Jurkat, Clone E6-1 (cell line): ENCODE results near the gene RSRC1. TPM values are rescaled to one million over a fixed set of nuclear protein-coding genes. Genes with fewer than 3 reads are reported as not detected.
"Not testable (repeated sequence)": the region's sequence is repeated elsewhere in the genome, so short reads cannot be mapped to it uniquely, and the experiment has no call there.

Source experiments
- DNase-seq: peaks from one replicate; pipeline ENCODE4 v3.0.0-alpha.2; 2011; ENCODE audit warnings: low read depth, low spot score
- H3K4me3 ChIP-seq: 2 replicates; pipeline ENCODE4 v1.5.1; 2011; ENCODE audit warnings: mild to moderate bottlenecking, low read length, control low read depth, moderate library complexity
- polyA plus RNA-seq: library from polyadenylated mRNA; unstranded; fragments of >200 nt; gene quantifications from one replicate; pipeline ENCODE4 v1.2.1, GENCODE V29; 2012; ENCODE audit warnings: missing spikeins; ENCODE audit not compliant: insufficient read length, insufficient read depth

Gene RSRC1, protein sequence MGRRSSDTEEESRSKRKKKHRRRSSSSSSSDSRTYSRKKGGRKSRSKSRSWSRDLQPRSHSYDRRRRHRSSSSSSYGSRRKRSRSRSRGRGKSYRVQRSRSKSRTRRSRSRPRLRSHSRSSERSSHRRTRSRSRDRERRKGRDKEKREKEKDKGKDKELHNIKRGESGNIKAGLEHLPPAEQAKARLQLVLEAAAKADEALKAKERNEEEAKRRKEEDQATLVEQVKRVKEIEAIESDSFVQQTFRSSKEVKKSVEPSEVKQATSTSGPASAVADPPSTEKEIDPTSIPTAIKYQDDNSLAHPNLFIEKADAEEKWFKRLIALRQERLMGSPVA
- 57.8 TPM for polyA plus RNA-seq

DNA sequence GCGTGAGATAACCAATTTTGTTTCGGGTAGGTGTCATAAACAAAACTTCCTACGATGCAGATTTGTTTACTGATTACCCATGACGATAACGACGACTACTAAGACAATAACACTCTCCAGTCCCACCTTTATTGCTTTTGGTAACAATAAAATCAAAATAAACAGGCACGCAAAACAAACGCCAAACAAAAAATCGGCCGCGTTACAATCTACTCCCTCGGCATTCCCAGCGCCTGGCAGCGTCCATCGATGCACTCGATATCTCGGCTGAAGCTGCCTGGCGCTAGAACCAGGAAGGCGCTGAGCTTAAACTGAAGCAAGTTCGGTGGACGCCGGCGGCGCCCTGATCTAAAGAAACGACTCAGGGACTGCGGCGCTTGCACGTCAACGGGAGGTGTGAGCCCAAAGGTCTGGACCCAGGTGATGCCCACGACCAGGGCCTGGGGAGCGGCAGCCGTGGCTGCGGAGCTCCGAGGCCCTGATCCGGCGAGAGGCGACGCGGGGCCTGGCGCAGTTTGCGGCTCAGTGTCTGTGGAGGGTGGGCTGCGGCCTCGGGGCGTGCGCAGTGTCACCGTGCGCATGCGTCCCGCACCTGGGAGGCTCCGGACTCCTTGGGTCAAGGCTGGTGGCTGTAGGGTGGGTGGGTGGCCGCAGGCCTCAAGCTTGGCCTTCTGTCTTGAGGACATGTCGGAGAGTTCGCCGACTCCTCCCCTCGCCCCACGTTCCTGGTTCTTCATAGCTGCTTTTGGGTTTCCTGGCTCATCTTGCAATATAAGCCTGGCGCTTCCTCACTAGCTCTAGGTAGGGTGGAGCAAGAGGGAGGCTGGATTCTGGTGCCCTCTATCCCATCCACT, at the start of gene RSRC1:
Gene RSRC1, plus strand, starts transcription at position 286 of the 854 bp plus-strand sequence. CDS start 12,016 bp downstream, outside the sequence.
- H3K4me3 ChIP-seq, result peak within 1 kb of the TSS; percentile 92
- DNase-seq, result peak; percentile 82

DNA sequence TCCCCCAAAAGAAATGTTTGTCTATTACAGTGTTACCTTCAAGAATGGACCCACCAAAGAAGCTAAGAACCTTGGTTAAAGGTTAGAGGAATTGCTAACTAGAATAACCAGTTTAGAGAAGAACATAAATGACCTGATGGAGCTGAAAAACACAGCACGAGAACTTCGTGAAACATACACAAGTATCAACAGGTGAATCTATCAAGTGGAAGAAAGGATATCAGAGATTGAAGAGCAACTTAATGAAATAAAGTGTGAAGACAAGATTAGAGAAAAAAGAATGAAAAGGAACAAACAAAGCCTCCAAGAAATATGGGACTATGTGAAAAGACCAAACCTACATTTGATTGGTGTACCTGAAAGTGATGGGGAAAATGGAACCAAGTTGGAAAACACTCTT, 44.3 kb upstream of the RSRC1 start:
- H3K4me3 ChIP-seq, DNase-seq: not testable (repeated sequence)

DNA sequence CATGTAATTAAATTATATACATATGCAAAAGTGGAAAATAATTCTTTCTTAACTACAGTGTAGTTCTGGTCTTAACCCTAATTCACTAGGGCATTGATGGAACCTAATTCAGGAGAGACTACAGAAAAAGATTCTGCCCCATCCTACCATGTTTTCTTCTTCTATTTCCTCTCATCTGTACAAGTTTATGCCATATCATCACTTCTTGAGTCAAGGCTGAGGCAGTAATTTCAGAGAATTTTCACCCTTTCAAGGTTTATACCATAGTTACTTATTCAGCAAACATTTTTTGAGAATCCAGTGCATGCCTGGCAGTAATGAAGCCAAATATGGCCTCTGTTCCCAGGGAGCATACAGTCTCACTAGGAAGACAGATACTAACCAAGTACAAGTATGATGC, 37.1 kb upstream of the RSRC1 start:
- no peak for DNase-seq
- H3K4me3 ChIP-seq, result no peak overlapping the region

DNA sequence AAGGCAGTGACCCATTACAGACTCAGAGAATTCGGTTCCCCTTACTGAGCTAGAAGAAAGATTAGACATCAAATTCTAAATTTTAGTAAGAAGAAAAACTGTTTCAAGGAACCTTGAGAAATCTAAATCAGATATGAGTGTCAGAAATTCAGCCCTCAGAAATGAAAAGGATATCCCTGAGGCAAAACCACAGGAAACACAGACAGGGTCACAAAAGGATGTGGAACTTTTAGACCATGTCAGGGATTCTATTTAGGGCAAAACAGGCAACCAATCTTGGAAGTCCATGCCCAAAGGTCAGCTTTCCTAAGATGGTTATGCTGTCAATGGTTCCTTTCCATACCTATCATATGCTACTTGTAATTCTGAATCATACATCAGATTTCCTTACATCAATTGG, 35.3 kb upstream of the RSRC1 start:
- no peak for DNase-seq
- H3K4me3 ChIP-seq, result no peak overlapping the region

DNA sequence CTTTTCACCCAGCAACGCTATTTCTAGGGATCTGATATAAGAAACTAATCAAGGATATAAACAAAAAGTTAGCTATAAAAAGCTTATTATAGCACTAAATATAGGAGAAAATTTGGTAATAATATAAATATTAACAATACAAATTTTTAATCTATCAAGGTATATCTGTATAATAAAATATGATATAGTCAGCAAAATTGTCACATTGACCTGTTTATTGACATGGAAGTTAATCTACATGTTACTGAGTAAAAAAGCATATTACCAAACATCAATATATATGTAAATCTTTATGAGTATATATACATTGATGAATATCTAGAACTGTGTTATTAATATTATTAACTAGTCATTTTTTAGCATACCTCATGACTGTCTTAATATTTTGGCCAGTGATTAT, 30.3 kb upstream of the RSRC1 start:
- no peak for DNase-seq
- H3K4me3 ChIP-seq, result no peak overlapping the region

DNA sequence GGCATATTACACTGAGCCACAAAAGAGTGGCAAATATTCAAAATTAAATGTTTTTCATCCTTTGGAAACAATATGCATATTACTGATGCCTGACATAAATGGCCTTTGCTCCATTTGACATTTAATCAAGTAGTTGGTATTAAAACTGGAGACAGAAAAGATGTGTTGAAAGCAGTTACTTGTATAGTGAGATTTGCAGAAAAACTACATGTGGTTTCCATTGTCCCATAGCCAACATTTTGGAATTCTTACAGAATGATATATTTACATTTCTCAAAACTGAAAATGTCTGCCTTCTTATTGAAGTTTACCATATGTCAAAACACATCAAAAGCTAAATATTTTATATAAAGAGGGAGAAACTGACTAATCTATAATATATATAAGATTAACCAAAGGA, 25.2 kb upstream of the RSRC1 start:
- no peak overlapping the region for H3K4me3 ChIP-seq
- DNase-seq, result no peak

DNA sequence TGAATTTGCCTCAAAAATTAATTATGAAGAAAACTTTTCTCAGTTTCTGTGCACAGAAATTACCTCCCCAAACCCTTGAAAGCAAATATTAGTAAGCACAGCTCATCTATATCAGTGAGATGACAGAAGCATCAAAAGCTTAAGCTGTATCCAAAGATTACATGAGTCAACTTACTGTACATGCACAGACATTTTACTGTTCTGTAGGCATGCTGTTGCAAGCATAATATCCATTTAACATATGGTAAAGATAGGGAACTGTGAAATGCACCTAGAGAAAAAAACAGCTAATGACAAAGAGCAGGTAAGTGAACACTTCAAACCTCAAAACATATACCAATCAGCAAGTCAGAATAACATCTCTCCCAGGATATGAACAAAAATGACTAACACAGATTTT, 24.5 kb upstream of the RSRC1 start:
- H3K4me3 ChIP-seq, result no peak overlapping the region
- DNase-seq, result no peak

DNA sequence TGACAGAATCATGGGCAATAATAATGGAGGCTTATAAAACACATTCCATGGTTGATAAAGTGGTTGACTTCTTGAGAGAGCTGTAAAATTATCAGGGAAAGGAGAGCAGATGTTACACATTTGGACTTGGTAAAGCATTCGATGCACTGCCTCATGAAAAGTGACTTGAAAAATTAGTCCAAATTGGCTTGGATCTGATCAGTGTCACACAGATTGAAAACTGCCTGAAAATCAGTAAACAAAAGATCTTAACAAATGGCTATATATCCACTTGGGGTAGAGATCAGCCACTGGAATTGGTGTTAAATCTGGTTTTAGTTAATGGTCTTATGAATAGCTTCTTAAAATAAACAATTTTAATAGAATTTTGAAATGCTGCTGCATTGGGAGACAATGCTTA, 24.0 kb upstream of the RSRC1 start:
- no peak for DNase-seq

DNA sequence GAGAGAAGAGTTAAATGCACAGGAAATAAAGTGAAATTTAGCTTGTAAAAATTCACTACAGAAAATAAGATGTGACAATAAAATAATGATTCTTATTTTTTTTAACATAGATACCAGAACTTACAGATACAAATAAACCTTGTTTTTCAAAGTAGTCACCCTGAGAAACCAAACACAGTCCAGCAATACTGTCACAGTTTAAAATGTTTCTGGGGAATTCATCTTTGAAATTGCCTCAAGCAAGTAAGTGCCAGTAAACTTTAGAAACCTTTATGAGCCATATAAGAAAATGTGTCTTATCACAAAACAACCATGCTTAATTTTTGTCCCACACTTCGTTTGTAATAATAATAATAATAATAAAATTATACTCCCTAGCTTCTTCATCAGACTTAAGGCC, 23.5 kb upstream of the RSRC1 start:
- H3K4me3 ChIP-seq, result no peak overlapping the region
- DNase-seq, result no peak

More for the DNA sequence above, 24.0 kb upstream of the RSRC1 start:
- H3K4me3 ChIP-seq, result no peak overlapping the region

DNA sequence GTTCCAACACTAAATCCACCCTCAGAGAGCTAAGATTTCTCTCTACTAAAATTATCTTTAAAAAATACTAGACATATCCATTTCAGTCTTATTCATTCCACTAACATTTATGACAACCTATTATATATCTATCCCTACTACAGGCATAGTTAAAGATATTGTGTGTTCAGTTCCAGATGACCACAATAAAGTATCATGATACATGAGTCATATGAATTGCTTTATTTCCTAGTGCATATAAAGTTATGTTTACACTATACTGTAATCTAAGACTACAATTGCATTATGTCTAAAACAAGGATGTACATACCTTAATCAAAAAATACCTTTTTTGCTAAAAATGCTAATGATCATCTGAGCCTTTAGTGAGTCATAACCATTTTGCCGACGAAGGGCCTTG, 23.1 kb upstream of the RSRC1 start:
- no peak for DNase-seq
- H3K4me3 ChIP-seq, result no peak overlapping the region

DNA sequence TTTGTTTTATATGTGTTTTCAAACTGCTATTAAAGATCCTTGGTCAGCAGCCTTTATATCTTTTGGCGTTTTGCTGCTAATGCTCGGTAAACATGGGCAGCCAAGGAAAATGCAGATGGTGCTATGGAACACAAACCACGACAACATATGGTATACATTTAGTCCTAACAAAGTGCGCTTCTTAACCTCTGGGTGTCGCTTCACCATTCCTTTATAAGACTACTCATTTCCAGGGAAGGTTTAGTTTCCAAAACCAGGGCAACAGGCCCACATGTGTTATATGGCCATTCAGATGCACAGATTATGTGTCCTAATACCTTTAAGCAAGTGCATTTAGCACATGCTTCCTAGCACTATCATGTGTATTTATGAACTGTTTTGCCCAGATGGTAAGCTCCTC, 18.4 kb upstream of the RSRC1 start:
- H3K4me3 ChIP-seq, result no peak overlapping the region
- DNase-seq, result no peak

DNA sequence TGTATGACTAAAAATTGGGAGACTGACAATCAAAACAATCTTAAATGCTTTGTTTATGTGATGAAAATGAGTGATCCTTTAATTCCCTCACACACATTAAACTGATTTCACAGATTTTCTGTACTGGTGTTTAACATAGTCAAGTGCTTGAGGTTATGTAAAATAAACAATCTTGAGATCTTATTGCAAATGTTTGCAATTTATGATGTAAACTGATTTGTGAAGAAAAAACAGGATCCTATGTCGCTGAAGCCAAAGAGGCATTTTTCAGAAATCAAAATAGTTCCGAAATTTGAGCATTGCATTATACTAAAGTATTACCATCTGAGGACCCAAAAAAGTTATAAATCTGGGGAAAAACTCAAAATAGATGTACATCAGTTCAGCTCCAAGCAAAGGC, 16.4 kb upstream of the RSRC1 start:
- DNase-seq, result no peak
- no peak overlapping the region for H3K4me3 ChIP-seq

DNA sequence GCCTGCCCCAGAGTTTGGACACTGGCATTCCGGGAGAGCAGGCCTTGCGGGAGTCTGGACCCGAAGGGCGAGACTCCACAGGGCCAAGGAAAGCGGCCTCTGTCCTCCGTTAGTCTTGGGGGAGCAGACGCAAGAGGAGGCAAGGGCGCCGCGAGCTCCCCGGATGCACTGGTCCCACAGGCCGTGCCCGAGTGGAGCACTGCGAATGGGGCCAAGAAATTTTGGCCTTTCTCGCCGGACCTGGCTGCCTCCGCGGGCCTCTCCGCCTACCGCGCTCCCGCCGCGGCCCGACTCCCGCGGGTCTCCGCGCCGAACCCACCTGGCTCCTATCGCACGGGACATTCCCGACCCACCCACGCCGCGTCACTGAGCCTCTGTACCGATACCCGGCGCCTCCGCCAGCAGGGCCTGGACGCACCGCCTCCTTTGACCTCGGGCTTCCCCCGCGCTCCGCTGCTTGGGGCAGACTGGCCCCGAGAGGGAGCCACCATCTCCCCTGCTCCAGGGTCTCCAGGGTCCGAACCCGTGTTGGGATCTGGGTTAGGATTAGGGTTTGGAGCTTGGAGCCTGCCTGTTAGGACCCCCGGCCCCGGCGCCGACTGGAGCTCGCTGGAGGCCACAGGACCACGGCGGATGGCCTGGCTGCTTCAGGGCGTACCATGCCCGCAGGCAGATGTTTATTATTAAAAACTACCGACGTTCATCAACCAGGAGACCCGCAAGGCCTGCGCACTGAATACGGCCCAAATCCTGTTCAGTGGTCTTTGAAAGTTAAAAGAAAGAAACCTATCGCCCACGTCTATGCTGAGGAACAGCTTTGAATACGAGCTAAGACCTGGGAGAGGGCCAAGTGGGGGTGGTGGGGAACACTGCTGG, 15.4 kb upstream of the RSRC1 start:
- H3K4me3 ChIP-seq, result no peak overlapping the region
- no peak for DNase-seq

DNA sequence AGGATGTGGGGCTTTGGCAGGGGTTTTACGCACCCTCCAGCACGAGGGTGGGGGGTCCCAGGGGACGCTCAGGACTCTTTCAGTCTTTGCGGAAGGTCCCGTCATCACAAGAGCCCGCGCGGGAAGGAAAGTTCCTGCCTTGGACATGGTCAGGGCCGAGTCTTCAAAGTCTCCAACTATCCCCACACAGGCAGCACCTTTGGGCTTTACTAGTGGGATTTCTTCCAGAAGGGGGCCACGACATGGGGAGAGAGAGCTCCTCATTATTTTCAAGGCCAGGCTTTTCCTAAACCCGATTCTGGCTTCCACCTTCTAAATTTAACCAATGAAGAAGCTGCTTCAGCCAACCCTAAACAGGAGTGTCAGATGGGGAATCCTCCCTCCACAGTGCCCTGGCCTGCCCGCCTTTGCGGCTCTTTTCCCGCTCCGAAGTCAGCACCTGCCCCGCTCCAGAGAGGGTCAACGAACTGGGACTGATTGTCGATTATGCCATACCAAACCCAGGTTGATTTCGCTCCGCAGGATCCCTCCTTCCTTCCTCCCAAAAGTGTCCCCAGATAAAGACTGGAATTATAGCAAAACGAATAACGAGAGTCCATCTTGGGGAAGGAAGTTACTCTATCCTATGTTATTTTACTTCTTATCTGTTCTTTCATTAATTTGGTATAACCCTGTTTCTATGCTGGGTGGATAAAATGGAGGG, 14.6 kb upstream of the RSRC1 start:
- H3K4me3 ChIP-seq, result no peak overlapping the region

DNA sequence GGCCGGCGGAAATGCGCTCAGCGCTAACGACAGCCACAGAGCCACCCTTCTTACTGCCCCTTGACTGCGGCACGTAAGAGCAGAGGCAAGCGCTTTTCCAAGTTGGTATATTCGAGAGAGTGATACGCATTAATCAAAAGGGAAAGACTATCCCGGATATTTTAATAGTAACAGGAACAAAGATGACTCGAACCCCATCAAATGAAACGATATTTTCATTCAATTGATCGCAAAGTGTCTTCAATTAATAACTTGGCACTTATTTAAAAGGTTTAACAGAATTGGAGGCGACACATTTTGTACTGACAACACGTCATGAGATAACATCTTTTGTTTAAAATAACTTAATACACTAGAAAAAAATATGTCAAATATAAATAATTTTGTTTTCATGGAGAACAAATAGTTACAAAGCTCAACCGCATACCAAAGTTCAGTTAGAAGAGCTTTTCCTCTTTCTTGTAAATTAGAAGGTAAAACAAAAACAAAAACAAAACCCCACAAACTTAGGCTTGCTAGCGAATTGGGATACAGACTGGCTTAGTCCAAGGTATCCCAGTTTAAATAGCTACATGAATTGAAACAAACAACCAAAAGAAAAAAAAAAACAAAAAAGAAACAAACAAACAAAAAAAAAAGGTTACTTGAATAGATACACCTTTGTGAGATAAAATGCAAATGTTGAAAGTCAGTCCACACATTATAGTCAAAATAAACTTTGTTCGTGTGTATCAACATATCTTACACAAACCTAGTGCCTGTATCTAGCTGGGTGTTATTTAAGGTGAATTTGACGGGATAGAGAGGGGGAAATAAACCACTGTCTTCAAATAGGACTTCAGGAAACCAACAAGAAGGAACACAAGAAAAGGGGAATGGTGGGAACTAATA, 13.8 kb upstream of the RSRC1 start:
- no peak for DNase-seq
- no peak overlapping the region for H3K4me3 ChIP-seq

More for the DNA sequence above, 14.6 kb upstream of the RSRC1 start:
- no peak for DNase-seq

DNA sequence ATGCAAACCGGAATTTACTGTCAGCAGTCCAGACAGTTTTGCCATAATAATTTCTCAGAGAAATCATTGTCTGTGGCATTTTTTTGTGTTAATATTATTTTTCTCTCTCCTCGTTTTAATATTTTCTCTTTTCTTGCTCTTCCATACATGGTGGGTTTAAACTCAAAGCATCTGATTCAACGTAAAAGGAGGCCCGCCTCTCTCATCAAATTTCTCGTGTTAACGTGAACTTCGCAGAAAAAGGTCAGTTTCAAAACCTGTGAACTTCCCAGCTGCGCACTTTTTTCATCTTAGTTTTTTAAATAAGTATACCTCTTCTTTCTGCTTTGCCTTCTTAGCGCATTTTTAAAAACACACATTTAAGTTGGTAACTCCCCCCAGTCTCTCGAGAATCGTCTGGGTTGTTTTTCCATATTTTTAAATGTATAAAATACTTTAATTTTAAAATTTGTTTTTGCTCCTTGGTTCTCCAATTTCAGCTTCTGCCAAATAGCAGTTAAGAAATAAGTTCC, 12.8 kb upstream of the RSRC1 start:
- H3K4me3 ChIP-seq, result no peak overlapping the region; the same call in 1 of the 2 replicates
- DNase-seq, result no peak

DNA sequence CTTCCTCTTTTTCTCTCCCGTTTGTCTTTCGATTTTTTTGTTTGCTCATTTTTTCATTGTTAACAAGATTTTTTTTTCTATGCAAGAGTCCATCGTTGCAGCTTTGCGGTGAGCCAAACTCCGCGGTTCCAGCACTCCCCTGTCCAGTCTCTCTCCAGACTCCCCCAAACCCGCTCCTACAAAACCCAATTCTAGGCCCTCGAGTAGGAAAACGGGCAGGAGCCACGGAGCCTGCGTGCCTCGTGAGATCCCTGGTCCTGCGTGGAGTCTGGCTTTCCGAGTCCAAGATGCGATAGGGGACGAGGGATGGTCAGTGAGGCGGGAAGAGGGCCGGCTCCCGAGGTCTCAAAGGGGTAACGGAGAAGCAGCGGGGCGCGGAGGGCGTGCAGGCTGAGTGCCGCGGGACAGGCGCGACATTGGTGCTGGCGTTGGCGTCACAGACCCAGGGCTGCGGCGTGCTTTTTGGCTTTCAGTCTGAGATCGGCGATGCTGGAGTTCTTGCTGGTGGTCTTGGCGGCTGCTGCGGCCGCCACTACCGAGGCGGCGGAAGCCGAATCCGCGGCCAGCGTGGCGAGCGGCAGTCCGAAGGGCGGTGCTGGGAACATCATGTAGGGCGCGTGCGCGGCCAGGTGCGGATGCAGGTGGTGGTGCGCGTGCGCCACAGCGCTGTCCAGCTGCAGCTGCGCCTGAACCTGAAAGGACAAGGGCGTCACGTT, 12.1 kb upstream of the RSRC1 start:
- peak; percentile 63 for DNase-seq
- H3K4me3 ChIP-seq, result peak overlapping the region; percentile 66
